ENCODE results near the gene SCAPER.

The SCAPER gene

DNA sequence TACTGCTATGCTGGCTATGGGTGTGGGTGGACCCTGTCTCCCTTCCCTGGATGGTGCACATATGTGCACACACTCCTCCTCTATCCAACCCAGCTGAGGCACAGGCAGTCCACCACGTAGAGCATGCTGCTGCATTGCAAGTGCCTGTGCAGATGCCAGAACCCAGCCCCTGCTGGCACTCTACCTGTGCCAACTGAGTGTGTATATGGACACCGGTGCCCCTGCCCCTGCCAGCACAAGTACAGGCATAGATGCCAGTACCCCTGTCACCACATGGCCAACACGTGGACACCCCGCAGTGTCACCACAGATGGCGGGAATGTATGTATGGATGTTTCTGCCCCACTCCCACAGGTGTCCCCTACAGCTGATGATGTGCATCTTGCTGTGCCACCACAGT lies 352.0 kb downstream of the SCAPER start:
- DNase-seq: no peak
- Mint-ChIP-seq H3K27ac (no peak overlapping the region), H3K9me3 (peaks cover 22% of the 10 kb centered on the region), H3K4me1 (no peaks in the 10 kb centered on the region), H3K36me3 (ENCODE audit: low read depth) (peaks cover 8% of the 10 kb centered on the region), H3K4me3 (no peak overlapping the region), H3K27me3 (ENCODE audit: low read depth, poor library complexity) (no peaks in the 10 kb centered on the region)
- TF ChIP-seq, protein P1, sequence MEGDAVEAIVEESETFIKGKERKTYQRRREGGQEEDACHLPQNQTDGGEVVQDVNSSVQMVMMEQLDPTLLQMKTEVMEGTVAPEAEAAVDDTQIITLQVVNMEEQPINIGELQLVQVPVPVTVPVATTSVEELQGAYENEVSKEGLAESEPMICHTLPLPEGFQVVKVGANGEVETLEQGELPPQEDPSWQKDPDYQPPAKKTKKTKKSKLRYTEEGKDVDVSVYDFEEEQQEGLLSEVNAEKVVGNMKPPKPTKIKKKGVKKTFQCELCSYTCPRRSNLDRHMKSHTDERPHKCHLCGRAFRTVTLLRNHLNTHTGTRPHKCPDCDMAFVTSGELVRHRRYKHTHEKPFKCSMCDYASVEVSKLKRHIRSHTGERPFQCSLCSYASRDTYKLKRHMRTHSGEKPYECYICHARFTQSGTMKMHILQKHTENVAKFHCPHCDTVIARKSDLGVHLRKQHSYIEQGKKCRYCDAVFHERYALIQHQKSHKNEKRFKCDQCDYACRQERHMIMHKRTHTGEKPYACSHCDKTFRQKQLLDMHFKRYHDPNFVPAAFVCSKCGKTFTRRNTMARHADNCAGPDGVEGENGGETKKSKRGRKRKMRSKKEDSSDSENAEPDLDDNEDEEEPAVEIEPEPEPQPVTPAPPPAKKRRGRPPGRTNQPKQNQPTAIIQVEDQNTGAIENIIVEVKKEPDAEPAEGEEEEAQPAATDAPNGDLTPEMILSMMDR (IDR thresholded peaks at IDR 0.05): no peak

DNA sequence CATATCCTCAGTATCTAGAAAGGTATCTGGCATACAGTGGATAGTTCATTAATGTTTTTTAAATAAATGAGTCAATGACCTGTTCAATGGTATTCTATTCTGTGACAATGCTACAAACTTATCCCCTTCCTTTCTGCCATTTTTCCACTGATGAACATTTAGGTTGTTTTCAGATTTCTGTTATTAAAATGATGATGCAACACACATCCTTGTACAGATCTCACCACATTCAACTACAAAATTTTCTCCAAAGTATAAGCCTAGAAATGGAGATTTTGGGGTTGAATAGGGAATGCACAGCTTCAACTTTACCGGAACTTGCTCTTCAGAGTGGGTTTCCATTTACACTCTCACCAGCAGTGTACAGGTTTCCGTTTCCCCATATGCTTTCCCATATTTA lies 358.3 kb downstream of the SCAPER start:
- Mint-ChIP-seq H3K4me1 (no peaks in the 10 kb centered on the region), H3K9me3 (peaks cover 10% of the 10 kb centered on the region), H3K27ac (no peak overlapping the region), H3K36me3 (ENCODE audit: low read depth) (no peaks in the 10 kb centered on the region), H3K27me3 (ENCODE audit: low read depth, poor library complexity) (no peaks in the 10 kb centered on the region), H3K4me3 (no peak overlapping the region)
- TF ChIP-seq, protein P1 (IDR thresholded peaks at IDR 0.05): no peak
- no peak for DNase-seq

DNA sequence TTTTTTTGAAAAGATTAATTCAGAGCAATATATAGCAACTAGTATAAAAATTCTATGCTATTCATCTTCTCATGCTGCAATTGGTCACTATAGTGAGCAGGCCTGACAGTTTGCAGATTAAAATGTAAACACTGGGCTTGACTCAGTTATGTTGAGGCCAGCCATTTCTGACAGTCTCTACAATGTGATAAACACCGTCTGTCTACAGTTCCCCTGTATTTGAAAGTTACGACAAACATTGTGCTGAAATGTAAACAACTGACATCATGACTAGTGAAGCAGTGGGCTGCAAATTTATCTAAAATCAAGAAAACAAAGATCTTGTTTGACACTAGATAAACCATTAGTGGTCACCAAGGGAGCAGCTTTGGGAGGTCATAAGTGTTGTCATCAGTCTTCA lies 371.1 kb downstream of the SCAPER start:
- Mint-ChIP-seq H3K4me3 (no peak overlapping the region), H3K4me1 (peaks cover 9% of the 10 kb centered on the region), H3K27ac (no peak overlapping the region), H3K36me3 (ENCODE audit: low read depth) (peaks cover 4% of the 10 kb centered on the region), H3K9me3 (peaks cover 4% of the 10 kb centered on the region), H3K27me3 (ENCODE audit: low read depth, poor library complexity) (no peaks in the 10 kb centered on the region)
- TF ChIP-seq, protein P1 (IDR thresholded peaks at IDR 0.05): no peak
- no peak for DNase-seq

DNA sequence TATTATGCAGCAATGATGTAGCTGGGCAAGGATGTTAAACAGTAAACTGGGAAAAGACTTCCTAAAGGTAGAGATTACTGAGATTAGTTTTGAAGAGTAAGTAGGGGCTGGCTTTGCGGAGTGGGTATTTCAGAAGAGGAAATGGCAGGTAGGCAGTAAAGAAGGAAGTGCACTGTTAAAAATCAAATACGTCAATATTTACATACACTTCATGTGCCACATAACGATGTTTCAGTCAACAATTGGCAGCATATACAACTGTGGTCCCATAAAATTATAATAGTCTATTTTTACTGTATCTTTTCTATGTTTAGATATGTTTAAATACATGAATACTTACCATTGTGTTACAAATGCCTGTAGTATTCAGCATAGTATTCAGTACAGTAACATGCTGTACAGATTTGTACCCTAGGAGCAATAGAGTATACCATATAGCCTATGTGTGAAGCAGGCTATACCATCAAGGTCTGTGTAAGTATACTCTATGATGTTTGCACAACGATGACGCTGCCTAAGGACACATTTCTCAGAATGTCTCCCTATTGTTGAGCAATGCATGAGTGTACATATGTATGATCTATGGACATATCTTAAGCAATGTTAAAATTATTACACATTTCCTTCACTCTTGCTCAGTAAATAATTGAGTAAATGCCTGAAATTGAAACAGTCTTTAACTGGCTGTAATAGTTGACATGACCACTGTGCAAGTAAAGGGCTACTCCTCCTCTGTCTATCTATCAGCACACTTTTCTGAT lies 371.9 kb downstream of the SCAPER start:
- Mint-ChIP-seq H3K9me3 (no peaks in the 10 kb centered on the region), H3K27me3 (ENCODE audit: low read depth, poor library complexity) (no peaks in the 10 kb centered on the region), H3K36me3 (ENCODE audit: low read depth) (no peaks in the 10 kb centered on the region), H3K27ac (no peak overlapping the region), H3K4me1 (peaks cover 9% of the 10 kb centered on the region), H3K4me3 (no peak overlapping the region)
- DNase-seq: no peak
- TF ChIP-seq, protein P1 (IDR thresholded peaks at IDR 0.05): no peak

DNA sequence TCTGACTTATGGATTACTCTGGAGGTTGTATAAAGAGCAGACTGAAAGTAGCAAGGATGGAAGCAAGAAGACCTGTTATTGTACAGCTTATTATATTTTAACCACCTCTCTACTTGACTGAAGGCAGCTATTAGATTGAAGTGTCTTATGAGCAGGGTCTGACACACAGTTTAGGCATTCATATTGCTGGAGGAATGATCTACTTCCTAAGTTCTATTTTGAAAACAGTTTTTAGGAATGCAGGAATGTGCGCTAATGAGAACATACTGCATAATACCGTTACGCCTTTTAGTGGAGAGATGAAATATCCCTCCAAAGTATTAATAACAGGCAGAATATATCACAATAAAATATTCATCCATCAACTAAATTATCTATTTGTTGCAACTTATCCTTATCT lies 375.2 kb downstream of the SCAPER start:
- no peaks in the 10 kb centered on the region for H3K36me3 Mint-ChIP-seq (ENCODE audit: low read depth)
- H3K27me3 Mint-ChIP-seq (ENCODE audit: low read depth, poor library complexity): no peaks in the 10 kb centered on the region
- DNase-seq: no peak
- TF ChIP-seq, protein P1 (IDR thresholded peaks at IDR 0.05): no peak
- H3K27ac Mint-ChIP-seq: no peak overlapping the region
- peaks cover 9% of the 10 kb centered on the region for H3K4me1 Mint-ChIP-seq
- no peaks in the 10 kb centered on the region for H3K9me3 Mint-ChIP-seq
- no peak overlapping the region for H3K4me3 Mint-ChIP-seq

DNA sequence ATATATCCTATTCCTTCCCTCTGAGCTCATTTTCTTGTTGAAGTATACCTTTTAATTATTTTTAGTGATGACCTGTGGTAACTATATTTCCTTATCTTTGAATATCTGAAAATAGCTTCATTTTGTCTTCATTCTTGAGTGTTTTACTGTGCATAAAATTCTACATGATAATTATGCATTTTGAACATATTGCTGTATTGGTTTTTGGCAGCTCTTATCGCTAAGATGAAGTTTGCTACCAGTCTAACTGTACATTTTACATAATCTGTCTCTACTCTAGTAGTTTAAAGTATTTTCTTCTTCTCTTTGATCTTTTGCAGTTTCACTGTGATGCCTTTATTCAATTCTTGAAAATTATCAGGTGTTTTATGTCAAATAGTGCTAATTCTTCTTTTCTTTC lies 379.0 kb downstream of the SCAPER start:
- H3K9me3 Mint-ChIP-seq: no peaks in the 10 kb centered on the region
- H3K4me3 Mint-ChIP-seq: no peak overlapping the region
- H3K4me1 Mint-ChIP-seq: no peaks in the 10 kb centered on the region
- H3K36me3 Mint-ChIP-seq (ENCODE audit: low read depth): no peaks in the 10 kb centered on the region
- H3K27ac Mint-ChIP-seq: no peak overlapping the region
- TF ChIP-seq, protein P1 (IDR thresholded peaks at IDR 0.05): no peak
- no peak for DNase-seq
- H3K27me3 Mint-ChIP-seq (ENCODE audit: low read depth, poor library complexity): no peaks in the 10 kb centered on the region
